ENCODE results near the gene PNPLA7.

The PNPLA7 gene

GRCh38 chr9:137570566-137570965, 20.4 kb upstream of the PNPLA7 start:
- TF ChIP-seq CTCF (IDR thresholded peaks at IDR 0.05), result no peak

GRCh38 chr9:137569609-137570203, 19.5 kb upstream of the PNPLA7 start:
- TF ChIP-seq CTCF (IDR thresholded peaks at IDR 0.05), result no peak

GRCh38 chr9:137564817-137565411, 14.7 kb upstream of the PNPLA7 start:
- TF ChIP-seq CTCF (IDR thresholded peaks at IDR 0.05), result no peak

GRCh38 chr9:137564134-137564533, 13.9 kb upstream of the PNPLA7 start:
- TF ChIP-seq CTCF (IDR thresholded peaks at IDR 0.05), result no peak

GRCh38 chr9:137558127-137558526, 7.9 kb upstream of the PNPLA7 start:
- no peak for TF ChIP-seq CTCF (IDR thresholded peaks at IDR 0.05)

- TF ChIP-seq CTCF (IDR thresholded peaks at IDR 0.05), result no peak
These were observed 6.1 kb upstream of the PNPLA7 start for GRCh38 chr9:137556069-137556838.

- TF ChIP-seq CTCF (IDR thresholded peaks at IDR 0.05), result no peak
These were observed 5.0 kb upstream of the PNPLA7 start for GRCh38 chr9:137555179-137555578.
